ENCODE results near the gene RUNX1. TPM values are rescaled to one million over a fixed set of nuclear protein-coding genes. Genes with fewer than 3 reads are reported as not detected.

The RUNX1 gene
- total RNA-seq, 1 experiment from 2014 or later, result 3.9 TPM

DNA sequence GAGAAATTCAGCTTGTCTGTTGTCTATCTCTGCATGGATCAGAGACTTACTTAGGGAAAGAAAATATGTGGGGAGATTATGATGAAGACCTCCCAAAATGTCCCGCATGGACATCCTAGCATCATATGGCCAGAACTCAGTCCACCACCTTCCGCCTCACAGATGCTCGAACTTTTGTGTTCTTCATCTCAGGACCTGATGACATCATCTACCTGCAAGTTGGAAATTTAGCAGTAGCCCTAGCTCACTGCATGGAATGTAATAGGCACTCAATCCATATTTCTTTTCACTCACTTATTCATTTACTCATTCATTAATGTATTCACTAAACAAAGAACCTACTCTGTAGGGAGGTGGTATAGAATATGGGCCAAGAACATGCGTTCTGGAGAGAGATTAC, 283.5 kb downstream of the RUNX1 start:
- in situ Hi-C loops (cut with HindIII; ENCODE audit: low pct_unique_long_range_greater_than_20kb, low sequenced_read_pairs), result no loop called here
- no peak for DNase-seq (ENCODE audit: low read depth, low spot score)

DNA sequence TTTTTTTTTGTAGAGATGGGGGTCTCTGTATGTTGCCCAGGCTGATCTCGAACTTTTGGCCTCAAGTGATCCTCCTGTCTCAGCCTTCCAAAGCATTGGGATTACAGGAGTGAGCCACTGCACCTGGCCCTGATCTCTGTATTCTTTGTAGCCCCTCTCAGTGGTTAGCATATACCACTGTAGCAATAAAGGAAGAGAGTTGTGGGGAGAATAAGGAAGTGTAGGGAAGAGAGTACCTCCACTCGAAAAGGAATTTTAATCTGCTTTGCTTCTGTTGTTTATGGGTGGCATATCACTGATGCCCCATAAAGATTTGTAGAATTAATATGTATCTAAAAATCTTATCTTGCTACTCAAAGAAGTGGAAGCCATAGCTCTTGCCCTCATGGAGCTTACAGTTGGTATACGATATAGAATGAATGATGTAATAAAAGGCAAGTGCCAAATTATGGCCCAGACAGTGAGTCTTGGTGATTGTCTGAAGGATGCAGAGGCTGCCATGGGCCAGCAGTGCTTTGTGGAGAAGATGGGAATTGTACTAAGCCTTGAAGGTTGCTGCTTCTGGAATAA, 284.3 kb downstream of the RUNX1 start:
- in situ Hi-C loops (cut with HindIII; ENCODE audit: low pct_unique_long_range_greater_than_20kb, low sequenced_read_pairs), result no loop called here
- DNase-seq (ENCODE audit: low read depth, low spot score), result no peak

DNA sequence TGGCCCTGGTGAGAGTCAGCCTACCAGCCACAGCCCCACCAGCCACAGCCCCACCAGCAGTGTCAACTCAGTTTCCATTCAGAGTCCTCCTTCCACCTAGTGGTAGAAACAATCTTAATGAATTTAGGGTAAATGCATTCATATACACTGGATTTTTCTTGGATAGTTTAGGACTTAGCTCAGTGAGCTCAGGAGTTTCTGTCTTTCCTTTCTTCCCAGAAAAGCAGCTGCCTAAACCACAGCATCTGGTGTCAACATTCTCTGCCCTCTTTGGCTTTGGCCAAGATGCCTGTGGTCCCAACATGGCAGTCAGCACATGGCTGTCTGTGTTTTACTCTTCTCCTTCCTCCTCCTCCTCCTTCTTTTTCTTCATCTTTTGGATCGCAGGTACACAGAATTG, 286.3 kb downstream of the RUNX1 start:
- in situ Hi-C loops (cut with HindIII; ENCODE audit: low pct_unique_long_range_greater_than_20kb, low sequenced_read_pairs), result no loop called here
- peak; percentile 11 for DNase-seq (ENCODE audit: low read depth, low spot score)

DNA sequence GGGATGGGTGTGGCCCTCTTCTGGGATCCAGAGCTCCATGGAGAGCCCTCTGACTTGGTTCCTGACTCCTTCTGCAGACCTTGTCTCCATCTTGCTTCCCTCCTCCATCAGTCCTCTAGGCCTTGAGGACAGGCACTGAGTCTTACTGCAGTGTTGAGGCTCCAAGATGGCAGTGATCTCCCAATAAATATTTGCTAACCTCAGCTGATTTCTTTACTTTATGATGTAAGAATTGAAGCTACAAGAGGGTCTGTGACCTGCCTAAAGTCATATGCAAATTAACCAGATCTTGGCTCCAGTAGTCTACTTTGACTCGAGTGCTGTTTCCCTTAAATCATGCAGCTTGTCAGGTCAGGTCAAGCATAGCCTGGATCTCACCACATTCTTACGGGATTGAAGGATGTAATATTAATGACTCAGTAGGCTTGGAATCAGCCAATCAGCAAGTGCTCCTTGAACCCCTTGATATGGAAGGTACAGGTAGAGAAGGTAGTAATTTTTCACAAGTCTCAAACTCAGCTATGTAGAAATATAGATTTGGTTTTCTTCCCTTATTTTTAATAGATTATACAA, 287.3 kb downstream of the RUNX1 start:
- in situ Hi-C loops (cut with HindIII; ENCODE audit: low pct_unique_long_range_greater_than_20kb, low sequenced_read_pairs), result no loop called here
- no peak for DNase-seq (ENCODE audit: low read depth, low spot score)

DNA sequence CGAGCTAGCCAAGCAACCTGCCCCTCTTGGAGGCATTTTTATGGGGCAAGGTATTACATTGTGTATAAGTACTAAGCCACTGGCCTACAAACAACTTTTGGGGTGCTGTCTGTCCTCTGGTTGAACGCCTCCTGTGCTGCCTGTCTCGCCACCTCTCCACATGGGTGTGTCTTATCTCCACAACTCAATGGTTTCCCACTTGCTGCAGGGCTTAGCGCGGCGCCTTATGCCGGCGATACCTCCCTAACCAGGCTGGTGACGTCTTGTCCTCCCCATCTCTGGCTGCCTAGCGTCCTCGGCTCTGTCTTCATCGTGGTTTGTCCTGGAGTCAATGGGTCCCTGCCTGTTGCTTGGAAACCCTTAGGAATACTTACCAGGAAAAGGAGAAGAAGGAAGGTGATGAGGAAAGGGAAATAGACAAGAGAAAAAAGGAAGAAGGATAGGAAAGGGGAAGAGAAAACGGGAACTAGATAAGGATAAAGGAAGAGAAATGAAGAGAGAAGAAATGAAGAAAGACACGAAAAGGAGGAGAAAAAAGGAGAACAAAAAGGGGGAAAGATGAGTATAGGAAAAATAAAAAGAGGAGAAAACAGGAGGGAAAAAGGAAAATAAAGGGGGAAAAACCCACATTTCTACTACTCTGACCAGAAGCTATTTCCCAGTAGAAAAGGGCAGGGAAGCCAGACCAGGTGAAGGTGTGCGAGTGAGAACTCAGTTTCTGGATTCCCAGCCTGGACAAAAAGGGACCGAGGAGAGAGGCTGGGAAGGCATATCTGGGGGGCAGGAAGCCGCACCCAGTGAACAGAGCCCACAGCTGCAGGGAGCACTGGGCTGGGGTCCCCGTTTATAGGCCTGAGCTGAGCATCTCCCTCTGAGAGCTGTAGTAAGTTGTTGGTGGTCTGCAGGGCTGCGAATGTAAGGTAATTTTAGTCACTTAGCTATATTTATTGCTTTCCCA, 294.1 kb downstream of the RUNX1 start:
- no peak for DNase-seq (ENCODE audit: low read depth, low spot score)
- in situ Hi-C loops (cut with HindIII; ENCODE audit: low pct_unique_long_range_greater_than_20kb, low sequenced_read_pairs), result no loop called here

DNA sequence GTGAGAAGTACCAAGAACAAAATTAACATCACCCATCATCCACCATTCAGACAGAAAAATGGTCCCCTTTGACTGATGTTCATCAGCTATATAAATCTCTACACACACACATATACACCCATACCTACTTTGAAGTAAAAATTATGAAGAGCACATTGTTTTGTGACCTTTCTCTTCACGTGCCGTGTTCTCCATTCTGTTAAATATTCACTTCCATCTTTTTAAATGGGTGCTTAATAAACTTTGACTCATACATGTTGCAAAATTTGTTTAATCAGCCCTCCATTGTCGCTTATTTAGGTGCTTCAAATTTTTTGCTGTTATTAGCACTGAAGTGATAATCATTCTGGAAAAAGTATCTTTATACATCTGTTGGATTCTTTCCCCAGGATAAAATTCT, 300.2 kb downstream of the RUNX1 start:
- no peak for DNase-seq (ENCODE audit: low read depth, low spot score)
- in situ Hi-C loops (cut with HindIII; ENCODE audit: low pct_unique_long_range_greater_than_20kb, low sequenced_read_pairs), result no loop called here

DNA sequence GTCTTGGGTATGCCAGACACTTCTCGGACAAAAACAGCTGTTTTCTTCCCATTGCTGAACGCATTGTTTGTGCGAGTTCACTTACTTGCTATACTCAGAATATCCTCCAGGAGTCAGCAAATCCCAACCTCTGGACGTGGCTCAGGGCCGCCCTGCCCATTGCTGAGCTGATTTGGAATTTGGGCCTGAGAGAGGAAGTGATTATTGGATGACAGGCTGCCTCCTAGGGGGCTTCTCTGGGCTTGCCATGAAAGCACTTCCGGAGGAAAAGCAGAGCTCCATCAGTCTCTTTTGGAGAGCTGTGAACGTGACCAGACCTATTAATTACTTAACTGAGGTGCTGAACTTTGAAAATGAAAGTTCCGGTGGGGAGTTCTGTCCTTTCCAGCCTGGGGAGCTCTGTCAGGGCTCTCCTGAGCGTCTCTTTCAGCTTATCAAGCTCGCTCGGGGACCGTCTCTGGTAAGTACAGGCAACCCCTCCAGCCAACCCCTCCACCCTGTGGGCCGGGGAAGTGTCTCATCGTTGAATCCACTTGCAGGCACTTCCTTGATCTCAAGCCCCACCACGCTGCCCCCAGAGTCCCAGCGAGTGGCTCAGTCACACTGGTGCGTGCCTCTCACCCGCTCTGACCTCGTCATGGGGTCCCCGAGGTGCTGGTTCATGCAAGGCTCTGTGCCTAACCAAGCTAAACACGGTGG, 303.4 kb downstream of the RUNX1 start:
- in situ Hi-C loops (cut with HindIII; ENCODE audit: low pct_unique_long_range_greater_than_20kb, low sequenced_read_pairs), result no loop called here
- peak; percentile 89 for DNase-seq (ENCODE audit: low read depth, low spot score)

DNA sequence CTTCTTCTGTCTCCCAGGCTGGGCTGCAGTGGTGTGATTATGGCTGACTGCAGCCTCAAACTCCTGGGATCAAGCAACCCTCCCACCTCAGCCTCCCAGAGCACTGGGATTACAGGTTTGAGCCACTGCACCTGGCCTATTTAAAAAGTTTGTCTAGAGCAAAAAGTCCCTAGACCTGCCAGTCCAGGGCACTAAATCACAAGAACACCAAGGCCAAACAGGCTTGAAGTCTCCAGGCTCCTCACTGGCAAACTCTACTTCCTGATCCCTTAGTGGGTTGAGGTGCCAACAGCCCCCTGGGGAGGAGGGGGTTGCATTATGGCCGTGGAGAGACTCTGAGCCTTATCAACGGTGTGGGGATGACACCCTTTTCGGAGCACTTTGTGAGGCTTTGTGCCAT, 304.3 kb downstream of the RUNX1 start:
- in situ Hi-C loops (cut with HindIII; ENCODE audit: low pct_unique_long_range_greater_than_20kb, low sequenced_read_pairs), result no loop called here
- DNase-seq (ENCODE audit: low read depth, low spot score), result no peak

DNA sequence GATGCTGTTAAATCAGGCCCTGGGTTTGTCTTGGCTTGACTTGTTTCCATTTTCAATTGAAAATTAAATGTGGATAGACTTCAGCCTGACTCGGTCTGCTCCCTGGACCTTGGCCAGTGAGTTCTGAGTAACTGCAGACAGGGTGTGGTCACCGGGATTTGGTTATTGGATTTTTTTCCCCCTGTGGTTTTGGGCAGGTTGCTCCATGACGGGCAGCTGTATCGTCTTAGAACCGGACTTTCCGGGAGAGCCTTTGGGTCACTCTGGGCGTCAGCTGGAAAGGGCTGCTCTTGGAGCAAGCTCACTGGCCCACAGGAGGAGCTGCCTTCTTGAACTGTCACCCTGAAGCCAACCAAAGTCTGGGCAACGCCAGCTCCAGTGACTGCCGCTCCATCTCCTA, 305.3 kb downstream of the RUNX1 start:
- in situ Hi-C loops (cut with HindIII; ENCODE audit: low pct_unique_long_range_greater_than_20kb, low sequenced_read_pairs), result no loop called here
- no peak for DNase-seq (ENCODE audit: low read depth, low spot score)

DNA sequence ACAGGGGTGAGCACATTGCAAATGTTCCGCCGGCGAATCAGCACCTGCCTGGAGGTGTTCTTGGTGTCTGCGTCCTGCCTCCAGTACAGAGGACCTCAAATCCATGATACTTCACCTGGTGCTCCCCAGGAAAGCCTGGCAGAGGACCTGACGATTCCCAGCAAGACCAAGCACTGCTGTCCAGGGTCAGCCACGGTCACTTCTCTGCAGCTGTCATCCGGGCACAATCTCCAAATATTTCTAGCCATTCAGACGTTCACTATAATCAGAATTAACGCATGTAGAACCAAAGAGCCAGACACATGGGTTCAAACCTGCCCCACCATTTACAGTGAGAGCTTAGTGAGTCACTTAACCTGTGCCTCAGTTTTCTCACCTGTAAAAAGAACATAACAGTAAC, 305.8 kb downstream of the RUNX1 start:
- DNase-seq (ENCODE audit: low read depth, low spot score), result no peak
- in situ Hi-C loops (cut with HindIII; ENCODE audit: low pct_unique_long_range_greater_than_20kb, low sequenced_read_pairs), result no loop called here

DNA sequence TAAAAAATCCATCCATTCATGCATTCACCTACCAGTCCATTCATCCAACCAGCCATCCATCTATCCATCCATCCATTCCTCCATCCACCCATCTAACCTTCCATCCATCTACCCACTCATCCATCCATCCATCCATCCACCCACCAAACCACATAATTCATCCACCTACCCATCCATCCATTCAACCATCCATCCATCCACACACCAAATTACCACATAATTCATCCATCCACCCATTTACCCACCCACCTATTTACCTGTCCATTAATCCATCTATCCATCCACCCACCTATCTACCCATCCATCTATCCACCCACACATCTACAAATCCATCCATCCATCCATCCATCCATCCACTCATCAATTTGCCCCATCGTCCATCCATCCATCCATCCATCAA, 308.9 kb downstream of the RUNX1 start:
- DNase-seq (ENCODE audit: low read depth, low spot score), result no peak
- in situ Hi-C loops (cut with HindIII; ENCODE audit: low pct_unique_long_range_greater_than_20kb, low sequenced_read_pairs), result no loop called here

All from SK-MEL-5 (cell line).